SK-N-SH treated with all-trans-retinoic acid at 6 μM for 48 hours (cell line): ENCODE measurements around the gene KLHL26.

Experiments used
- ARNTL ChIP-seq: fragments of 450-650 bp; formaldehyde crosslinking; IDR thresholded peaks from 2 replicates; pipeline ENCODE4 v1.5.0; 2020; ENCODE audit warnings: low read depth, mild to moderate bottlenecking, moderate library complexity, borderline replicate concordance
- OSR1 ChIP-seq: fragments of 250-450 bp; sonication (Bioruptor Pico); IDR thresholded peaks from 2 replicates; pipeline ENCODE4 v1.8.0; 2022; ENCODE audit warnings: moderate library complexity, mild to moderate bottlenecking, inconsistent platforms
- PATZ1 ChIP-seq: fragments of 250-450 bp; sonication (Bioruptor Pico); IDR thresholded peaks from 2 replicates; pipeline ENCODE4 v1.8.0; 2020; ENCODE audit warnings: mild to moderate bottlenecking, moderate library complexity, borderline replicate concordance
- PPARA ChIP-seq: fragments of 250-450 bp; sonication (Bioruptor Pico); IDR thresholded peaks from 2 replicates; pipeline ENCODE4 v1.5.0; 2020; ENCODE audit warnings: mild to moderate bottlenecking, borderline replicate concordance
- RARB ChIP-seq: fragments of 250-450 bp; sonication (Bioruptor Pico); IDR thresholded peaks from 2 replicates; pipeline ENCODE4 v1.8.0; 2021; ENCODE audit warnings: mild to moderate bottlenecking, moderate library complexity
- TCF4 ChIP-seq: fragments of 250-450 bp; sonication (Bioruptor Pico); IDR thresholded peaks from 2 replicates; pipeline ENCODE4 v1.8.0; 2021; ENCODE audit warnings: mild to moderate bottlenecking, moderate library complexity, borderline replicate concordance
- TOX ChIP-seq: fragments of 250-450 bp; sonication (Bioruptor Pico); IDR thresholded peaks from 2 replicates; pipeline ENCODE4 v1.8.0; 2021; ENCODE audit warnings: mild to moderate bottlenecking, moderate library complexity, borderline replicate concordance
- TSHZ2 ChIP-seq: fragments of 250-450 bp; sonication (Bioruptor Pico); IDR thresholded peaks from 2 replicates; pipeline ENCODE4 v1.5.0; 2020; ENCODE audit warnings: mild to moderate bottlenecking, moderate library complexity
- ZFP30 ChIP-seq: fragments of 450-650 bp; formaldehyde crosslinking; IDR thresholded peaks from 2 replicates; pipeline ENCODE4 v1.5.0; 2022; ENCODE audit warnings: mild to moderate bottlenecking, moderate library complexity
- ZNF8 ChIP-seq: fragments of 450-650 bp; formaldehyde crosslinking; IDR thresholded peaks from 2 replicates; pipeline ENCODE4 v1.5.0; 2020; ENCODE audit warnings: mild to moderate bottlenecking, moderate library complexity

- TF ChIP-seq RARB (CRISPR knock-in tag) (no peak), OSR1 (CRISPR knock-in tag) (no peak), PATZ1 (CRISPR knock-in tag) (no peak), TCF4 (CRISPR knock-in tag) (peak; percentile 71; the same call in 1 of the 2 replicates), TOX (no peak), ZNF8 (CRISPR knock-in tag) (no peak), ZFP30 (CRISPR knock-in tag) (no peak), PPARA (CRISPR knock-in tag) (no peak), ARNTL (no peak), TSHZ2 (CRISPR knock-in tag) (no peak)
Observed at GRCh38 chr19:18591735-18592385, 45.0 kb upstream of the KLHL26 start.
